ENCODE results near the gene POLH. TPM values are rescaled to one million over a fixed set of nuclear protein-coding genes. Genes with fewer than 3 reads are reported as not detected.

POLH gene
- total RNA-seq, 1 experiment from 2014 or later = 28.4 TPM

GRCh38 chr6:43575105-43575771 lies 747 bp upstream of the POLH start:
- H3K4me3 ChIP-seq (ENCODE audit: low read depth in 2 of 2, low read length in 2 of 2) = peak overlapping the region; percentile 88 to 92
- DNase-seq (ENCODE audit: low read depth, low spot score) (no peak), ATAC-seq (peak; percentile 56)
- CTCF ChIA-PET = no interaction called here
- H3K4me1 ChIP-seq (ENCODE audit: control insufficient read depth, insufficient read depth, low read length) = peaks cover 9% of the 10 kb centered on the region
- H3K27ac ChIP-seq (ENCODE audit: low read length) = peak overlapping the region; percentile 88
- in situ Hi-C loops (cut with HindIII; ENCODE audit: low pct_unique_long_range_greater_than_20kb, low sequenced_read_pairs) = no loop called here
- no peaks in the 10 kb centered on the region for H3K9me3 ChIP-seq (ENCODE audit: control insufficient read depth, insufficient read depth, low read depth, low read length)
- H3K27me3 ChIP-seq (ENCODE audit: control insufficient read depth, insufficient read depth, low read length) = no peaks in the 10 kb centered on the region
- TF ChIP-seq CTCF (IDR thresholded peaks at IDR 0.05) = no peak
- TF ChIP-seq REST (IDR thresholded peaks at IDR 0.05; ENCODE audit: insufficient read depth in 1 of 2, low read depth in 2 of 2, low read length in 1 of 2) = no peak
- TF ChIP-seq TCF7L2 (IDR thresholded peaks at IDR 0.05; ENCODE audit: low read depth, low read length) = no peak
- no peak for TF ChIP-seq SIN3A (IDR thresholded peaks at IDR 0.05; ENCODE audit: borderline replicate concordance, insufficient read depth, low read depth, low read length)
- no peak for TF ChIP-seq POLR2AphosphoS5 (IDR thresholded peaks at IDR 0.05; ENCODE audit: low read depth, low read length)
- no TSS peak for BruUV-seq (replicated peaks)
- POLR2A ChIA-PET = interaction anchor here (0.6 to 0.7 kb wide), 3 partner anchors 8 to 18 kb away, joined by 5 to 7 read pairs (median 7); no protein-coding TSS in a partner anchor
- peaks cover 31% of the 10 kb centered on the region for H3K36me3 ChIP-seq (ENCODE audit: control insufficient read depth, insufficient read depth, low read length)
- intact Hi-C loops (cut with micrococcal nuclease; ENCODE audit: unreplicated experiment) = no loop called here

- no TSS peak for BruUV-seq (replicated peaks)
- in situ Hi-C loops (cut with HindIII; ENCODE audit: low pct_unique_long_range_greater_than_20kb, low sequenced_read_pairs) (no loop called here), intact Hi-C loops (cut with micrococcal nuclease; ENCODE audit: unreplicated experiment) (no loop called here)
- CTCF ChIA-PET = no interaction called here
- Histone ChIP-seq H3K4me3 (ENCODE audit: low read depth in 2 of 2, low read length in 2 of 2) (peak overlapping the region in 1 of 2 experiments; percentile 88; a peak in 2 of 4 replicates), H3K9me3 (ENCODE audit: control insufficient read depth, insufficient read depth, low read depth, low read length) (no peaks in the 10 kb centered on the region), H3K36me3 (ENCODE audit: control insufficient read depth, insufficient read depth, low read length) (peaks cover 14% of the 10 kb centered on the region), H3K4me1 (ENCODE audit: control insufficient read depth, insufficient read depth, low read length) (peaks cover 9% of the 10 kb centered on the region), H3K27ac (ENCODE audit: low read length) (peak overlapping the region; percentile 68), H3K27me3 (ENCODE audit: control insufficient read depth, insufficient read depth, low read length) (no peaks in the 10 kb centered on the region)
- POLR2A ChIA-PET = no interaction called here
- no peak for ATAC-seq
- TF ChIP-seq REST (IDR thresholded peaks at IDR 0.05; ENCODE audit: insufficient read depth in 1 of 2, low read depth in 2 of 2, low read length in 1 of 2) (no peak), POLR2AphosphoS5 (IDR thresholded peaks at IDR 0.05; ENCODE audit: low read depth, low read length) (no peak), CTCF (IDR thresholded peaks at IDR 0.05) (no peak), TCF7L2 (IDR thresholded peaks at IDR 0.05; ENCODE audit: low read depth, low read length) (no peak), SIN3A (IDR thresholded peaks at IDR 0.05; ENCODE audit: borderline replicate concordance, insufficient read depth, low read depth, low read length) (no peak)
- no peak for DNase-seq (ENCODE audit: low read depth, low spot score)
Observed at GRCh38 chr6:43578748-43579147, 2.8 kb downstream of the POLH start.
